IMR-90 (cell line): ENCODE data around the gene CSK. TPM values are rescaled to one million over a fixed set of nuclear protein-coding genes. Genes with fewer than 3 reads are reported as not detected.

ENCODE experiments used
- ATAC-seq: fragments of 200-7000 bp; cut with Tn5 transposase; 2 replicates; pipeline ENCODE4 v1.9.1; 2020; ENCODE audit warnings: low read depth, mild to moderate bottlenecking, moderate library complexity
- BruUV-seq: library from RNA; stranded (reverse); fragments of 400-500 nt; replicated peaks from 2 replicates; lab custom pipeline; 2021; lab: Mats Ljungman, UMichigan
- CTCF ChIA-PET: fragments of 300-600 bp; formaldehyde crosslinking; extraction: SDS; loops from one replicate; lab custom pipeline; 2021; ENCODE audit warnings: antibody characterized with exemption; lab: Yijun Ruan, JAX
- POLR2A ChIA-PET: fragments of 300-600 bp; sonication (Branson Sonifier 250); formaldehyde crosslinking; loops from one replicate; lab custom pipeline; 2022; ENCODE audit warnings: antibody characterized with exemption; ENCODE audit not compliant: unreplicated experiment; lab: Charles Lee
- DNase-seq: peaks from one replicate; pipeline ENCODE4 v3.0.0; 2013
- H2AFZ ChIP-seq: replicated peaks from 2 replicates; pipeline ENCODE3; 2013; ENCODE audit warnings: low read length, mild to moderate bottlenecking; ENCODE audit not compliant: poor library complexity
- H2AK5ac ChIP-seq: 2 replicates; pipeline ENCODE4 v1.6.1; 2013; ENCODE audit warnings: low read depth, low read length, inconsistent platforms
- H2AK9ac ChIP-seq: replicated peaks from 2 replicates; pipeline ENCODE3; 2013; ENCODE audit warnings: mild to moderate bottlenecking, low read depth, low read length, moderate library complexity; ENCODE audit not compliant: poor library complexity
- H2BK120ac ChIP-seq: 2 replicates; pipeline ENCODE4 v1.6.1; 2013; ENCODE audit warnings: low read depth, low read length, inconsistent platforms
- H2BK15ac ChIP-seq: 3 replicates; pipeline ENCODE4 v1.6.1; 2013; ENCODE audit warnings: low read depth, low read length, inconsistent platforms
- H2BK20ac ChIP-seq: 2 replicates; pipeline ENCODE4 v1.6.1; 2013; ENCODE audit warnings: low read depth, mild to moderate bottlenecking, inconsistent platforms, low read length, moderate library complexity
- H2BK5ac ChIP-seq: 2 replicates; pipeline ENCODE4 v1.6.1; 2013; ENCODE audit warnings: mild to moderate bottlenecking, low read depth, low read length, inconsistent platforms; ENCODE audit not compliant: poor library complexity, severe bottlenecking
- H3K14ac ChIP-seq: replicated peaks from 2 replicates; pipeline ENCODE4 v1.6.1; 2013; ENCODE audit warnings: low read depth, low read length, inconsistent platforms
- H3K18ac ChIP-seq: 2 replicates; pipeline ENCODE4 v1.6.1; 2013; ENCODE audit warnings: low read depth, low read length, control low read depth
- H3K23ac ChIP-seq: 2 replicates; pipeline ENCODE4 v1.6.1; 2013; ENCODE audit warnings: low read depth, low read length, inconsistent platforms
- H3K27ac ChIP-seq: 2 replicates; pipeline ENCODE4 v1.5.1; 2013; ENCODE audit warnings: mild to moderate bottlenecking, control low read depth, low read length; ENCODE audit not compliant: insufficient read depth
- H3K27me3 ChIP-seq: 2 replicates; pipeline ENCODE4 v1.6.1; 2013; ENCODE audit warnings: low read length; ENCODE audit not compliant: control insufficient read depth, insufficient read depth
- H3K36me3 ChIP-seq: 2 replicates; pipeline ENCODE4 v1.6.1; 2013; ENCODE audit warnings: low read length, mixed read lengths; ENCODE audit not compliant: control insufficient read depth, insufficient read depth
- H3K4ac ChIP-seq: 2 replicates; pipeline ENCODE4 v1.6.1; 2013; ENCODE audit warnings: low read depth, low read length, inconsistent platforms
- H3K4me1 ChIP-seq: 2 replicates; pipeline ENCODE4 v1.6.1; 2013; ENCODE audit warnings: low read length, mixed read lengths; ENCODE audit not compliant: control insufficient read depth, insufficient read depth
- H3K4me2 ChIP-seq: 2 replicates; pipeline ENCODE4 v1.6.1; 2013; ENCODE audit warnings: low read depth, mild to moderate bottlenecking, control low read depth, low read length, moderate library complexity
- H3K4me3 ChIP-seq: 2 replicates; pipeline ENCODE4 v1.5.1; 2013; ENCODE audit warnings: low read depth, mild to moderate bottlenecking, control low read depth, low read length, moderate library complexity; ENCODE audit not compliant: insufficient read depth
- H3K56ac ChIP-seq: 2 replicates; pipeline ENCODE4 v1.6.1; 2013; ENCODE audit warnings: low read length, inconsistent platforms; ENCODE audit not compliant: insufficient read depth; ENCODE audit errors: extremely low read depth
- H3K79me1 ChIP-seq, 2 experiments: 2 replicates each; pipeline ENCODE4 v1.6.1; 2013; ENCODE audit warnings: low read length in 2 of 2, inconsistent platforms in 1 of 2, low read depth in 1 of 2
- H3K9ac ChIP-seq: 2 replicates; pipeline ENCODE4 v1.6.1; 2013; ENCODE audit warnings: low read depth, low read length, control low read depth
- H3K9me1 ChIP-seq: 2 replicates; pipeline ENCODE4 v1.6.1; 2013; ENCODE audit warnings: low read length, inconsistent platforms; ENCODE audit not compliant: insufficient read depth
- H3K9me3 ChIP-seq: 2 replicates; pipeline ENCODE4 v1.6.1; 2013; ENCODE audit warnings: low read length; ENCODE audit not compliant: control insufficient read depth, insufficient read depth
- H4K20me1 ChIP-seq: 2 replicates; pipeline ENCODE4 v1.6.1; 2013; ENCODE audit warnings: low read length, inconsistent platforms; ENCODE audit not compliant: insufficient read depth
- H4K5ac ChIP-seq: 2 replicates; pipeline ENCODE4 v1.6.1; 2013; ENCODE audit warnings: mild to moderate bottlenecking, low read depth, low read length, control low read depth
- H4K8ac ChIP-seq, 2 experiments: 2 replicates each; pipeline ENCODE4 v1.6.1; 2013; ENCODE audit warnings: low read depth in 2 of 2, low read length in 2 of 2, control low read depth in 1 of 2, inconsistent platforms in 1 of 2
- H4K91ac ChIP-seq: 2 replicates; pipeline ENCODE4 v1.6.1; 2013; ENCODE audit warnings: low read depth, low read length, inconsistent platforms; ENCODE audit not compliant: insufficient read depth
- BHLHE40 ChIP-seq: fragments of 150-350 bp; IDR thresholded peaks from 2 replicates; pipeline ENCODE4 v1.6.1; 2016; ENCODE audit warnings: mild to moderate bottlenecking, low read depth, low read length
- CEBPB ChIP-seq: IDR thresholded peaks from 2 replicates; pipeline ENCODE4 v1.6.1; 2012; ENCODE audit warnings: low read depth, low read length, improper control_type of control experiment
- CHD1 ChIP-seq: IDR thresholded peaks from 2 replicates; pipeline ENCODE4 v1.6.1; 2012; ENCODE audit warnings: low read depth, low read length, improper control_type of control experiment
- CTCF ChIP-seq: conservative IDR thresholded peaks from 2 replicates; pipeline ENCODE4 v1.5.1; 2012; ENCODE audit warnings: mild to moderate bottlenecking, low read depth, low read length, improper control_type of control experiment
- ELK1 ChIP-seq: fragments of 150-350 bp; IDR thresholded peaks from 2 replicates; pipeline ENCODE4 v1.6.1; 2016; ENCODE audit warnings: low read depth, mild to moderate bottlenecking, low read length, moderate library complexity, borderline replicate concordance
- FOS ChIP-seq: fragments of 150-350 bp; IDR thresholded peaks from 2 replicates; pipeline ENCODE4 v1.6.1; 2016; ENCODE audit warnings: low read depth, low read length
- MAFK ChIP-seq: IDR thresholded peaks from 2 replicates; pipeline ENCODE4 v1.6.1; 2012; ENCODE audit warnings: low read depth, low read length, improper control_type of control experiment
- MAZ ChIP-seq: IDR thresholded peaks from 2 replicates; pipeline ENCODE4 v1.6.1; 2012; ENCODE audit warnings: low read depth, mild to moderate bottlenecking, low read length, improper control_type of control experiment, moderate library complexity, borderline replicate concordance
- MXI1 ChIP-seq: IDR thresholded peaks from 2 replicates; pipeline ENCODE4 v1.6.1; 2012; ENCODE audit warnings: low read depth, mild to moderate bottlenecking, low read length, moderate library complexity, borderline replicate concordance
- NFE2L2 ChIP-seq: fragments of 150-350 bp; IDR thresholded peaks from 2 replicates; pipeline ENCODE4 v1.6.1; 2016; ENCODE audit warnings: low read depth, mild to moderate bottlenecking, low read length
- POLR2A ChIP-seq: IDR thresholded peaks from 2 replicates; pipeline ENCODE4 v1.6.1; 2012; ENCODE audit warnings: mild to moderate bottlenecking, low read depth, low read length
- RAD21 ChIP-seq: IDR thresholded peaks from 2 replicates; pipeline ENCODE4 v1.6.1; 2012; ENCODE audit warnings: low read length, improper control_type of control experiment
- RCOR1 ChIP-seq: IDR thresholded peaks from 2 replicates; pipeline ENCODE4 v1.6.1; 2012; ENCODE audit warnings: mild to moderate bottlenecking, low read length, improper control_type of control experiment; ENCODE audit not compliant: insufficient replicate concordance
- SMC3 ChIP-seq: fragments of 150-350 bp; IDR thresholded peaks from 2 replicates; pipeline ENCODE4 v1.6.1; 2016; ENCODE audit warnings: low read depth, mild to moderate bottlenecking, antibody characterized with exemption, low read length, moderate library complexity
- WGBS, 2 experiments: methylation state at CpG; one replicate each; pipeline versions ENCODE4 v1.1.5 to v1.1.7; 2013; ENCODE audit warnings: missing lambda C conversion rate in 2 of 2; ENCODE audit not compliant: insufficient read length in 1 of 2; ENCODE audit errors: extremely low coverage in 2 of 2; 5-methylcytosine and 5-hydroxymethylcytosine counted together
- dilution Hi-C: fragments of 300-500 bp; cut with HindIII; formaldehyde crosslinking; loops from one replicate; pipeline ENCODE4 v1.14.3; 2018; ENCODE audit warnings: low sequenced_read_pairs; ENCODE audit not compliant: unreplicated experiment
- in situ Hi-C: fragments of 300-500 bp; cut with MboI; formaldehyde crosslinking; loops from 3 replicates; pipeline ENCODE4 v1.14.3; 2019; ENCODE audit warnings: low sequenced_read_pairs, inconsistent platforms, mixed read lengths
- intact Hi-C: fragments of 100-400 bp; cut with micrococcal nuclease; formaldehyde crosslinking; loops from 2 replicates; pipeline ENCODE4 v1.10.0; 2022
- polyA plus RNA-seq, 3 experiments: library from polyadenylated mRNA; depleted of rRNA; stranded (reverse); fragments of >200 nt; gene quantifications; 2 replicates each; pipeline ENCODE4 v1.2.3, GENCODE V29; 2012; ENCODE audit warnings: low replicate concordance in 1 of 3
- total RNA-seq: library from RNA; depleted of rRNA; stranded (reverse); fragments of >200 nt; gene quantifications from 2 replicates; pipeline ENCODE4 v1.2.3, GENCODE V29; 2012
- TF ChIP-seq, protein P1 (sequence below): fragments of 150-350 bp; IDR thresholded peaks from 2 replicates; pipeline ENCODE4 v1.6.1; 2017; ENCODE audit warnings: mild to moderate bottlenecking, antibody characterized with exemption, low read length, low read depth

CSK gene
- total and polyA plus RNA-seq, 2 of the 4 experiments (the other 2 are of a cell fraction): 10.8 to 54.0 TPM

GRCh38 chr15:74783808-74784175 is 1.9 kb downstream of the CSK start:
- Histone ChIP-seq H3K9ac (peak overlapping the region; percentile 68), H3K14ac (peak overlapping the region; percentile 71), H4K91ac (peak overlapping the region; percentile 24; the same call in 1 of the 2 replicates), H3K4me2 (peak overlapping the region; percentile 83), H3K4ac (peak overlapping the region; percentile 75), H2AFZ (peak overlapping the region; percentile 69), H3K9me3 (no peaks in the 10 kb centered on the region), H4K5ac (no peak overlapping the region), H3K4me3 (peak overlapping the region; percentile 92), H2BK15ac (no peak overlapping the region), H3K56ac (no peak overlapping the region), H2BK20ac (no peak overlapping the region), H3K27ac (peak overlapping the region; percentile 8; the same call in 1 of the 2 replicates), H2BK5ac (no peak overlapping the region), H4K8ac (peak overlapping the region in 1 of 2 experiments; percentile 10; a peak in 1 of 4 replicates), H3K4me1 (peaks cover 23% of the 10 kb centered on the region), H3K9me1 (peaks cover 25% of the 10 kb centered on the region), H3K79me1 (peaks cover 9 to 70% of the 10 kb centered on the region in 2 experiments; a peak in 3 of 4 replicates), H4K20me1 (peaks cover 57% of the 10 kb centered on the region), H3K23ac (peak overlapping the region; percentile 90; the same call in 1 of the 2 replicates), H3K36me3 (peaks cover 2% of the 10 kb centered on the region; the same call in 1 of the 2 replicates), H3K27me3 (no peaks in the 10 kb centered on the region), H2BK120ac (no peak overlapping the region), H3K18ac (no peak overlapping the region), H2AK5ac (peak overlapping the region; percentile 74), H2AK9ac (peak overlapping the region; percentile 97)
- in situ Hi-C loops: no loop called here
- dilution Hi-C loops: no loop called here
- POLR2A ChIA-PET: interaction anchor here (0.7 kb wide), 1 partner anchor 111 kb away, joined by 7 read pairs; no protein-coding TSS in a partner anchor
- CTCF ChIA-PET: interaction anchor here (0.7 to 1.3 kb wide), 3 partner anchors 9 to 86 kb away, joined by 3 read pairs; no protein-coding TSS in a partner anchor
- TF ChIP-seq CEBPB (no peak), CTCF (no peak), POLR2A (no peak), MXI1 (no peak), RCOR1 (no peak), BHLHE40 (no peak), CHD1 (no peak), ELK1 (no peak), NFE2L2 (no peak), RAD21 (no peak), SMC3 (no peak), MAZ (no peak), FOS (no peak), MAFK (no peak)
- TF ChIP-seq, protein P1, sequence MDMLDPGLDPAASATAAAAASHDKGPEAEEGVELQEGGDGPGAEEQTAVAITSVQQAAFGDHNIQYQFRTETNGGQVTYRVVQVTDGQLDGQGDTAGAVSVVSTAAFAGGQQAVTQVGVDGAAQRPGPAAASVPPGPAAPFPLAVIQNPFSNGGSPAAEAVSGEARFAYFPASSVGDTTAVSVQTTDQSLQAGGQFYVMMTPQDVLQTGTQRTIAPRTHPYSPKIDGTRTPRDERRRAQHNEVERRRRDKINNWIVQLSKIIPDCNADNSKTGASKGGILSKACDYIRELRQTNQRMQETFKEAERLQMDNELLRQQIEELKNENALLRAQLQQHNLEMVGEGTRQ: no peak
- 33% methylated on average over 3 of the region's 3 CpGs; no CpG with 5 or more reads in 1 of the 2 experiments for WGBS, 2 experiments
- no peak for ATAC-seq
- BruUV-seq: no TSS peak
- DNase-seq: no peak
- intact Hi-C loops: no loop called here
